HepG2 (cell line): ENCODE data around the gene PKP3. TPM values are rescaled to one million over a fixed set of nuclear protein-coding genes. Genes with fewer than 3 reads are reported as not detected.

Experiments
- ARID2 ChIP-seq: sonication (generic); formaldehyde crosslinking; IDR thresholded peaks from 2 replicates; pipeline ENCODE4 v1.8.1; 2022; ENCODE audit warnings: mild to moderate bottlenecking, missing genetic modification reagents, borderline replicate concordance
- ARID4A ChIP-seq: sonication (generic); formaldehyde crosslinking; IDR thresholded peaks from 2 replicates; pipeline ENCODE4 v1.5.0; 2020; ENCODE audit warnings: mild to moderate bottlenecking, missing genetic modification reagents, borderline replicate concordance
- CCAR2 ChIP-seq: fragments of 200-400 bp; formaldehyde crosslinking; optimal IDR thresholded peaks from 2 replicates; pipeline ENCODE3; 2018; ENCODE audit warnings: low read depth, mild to moderate bottlenecking, low read length, moderate library complexity
- CEBPB ChIP-seq: IDR thresholded peaks from 2 replicates; pipeline ENCODE4 v1.6.1; 2011; ENCODE audit warnings: low read depth, low read length, improper control_type of control experiment, borderline replicate concordance
- FLYWCH1 ChIP-seq: sonication (generic); formaldehyde crosslinking; IDR thresholded peaks from 2 replicates; pipeline ENCODE4 v1.8.1; 2023; ENCODE audit warnings: mild to moderate bottlenecking, missing genetic modification reagents
- GABPA ChIP-seq, 2 experiments: IDR thresholded peaks; 2 replicates each; pipeline ENCODE4 v1.6.1; 2011 to 2016; ENCODE audit warnings: low read depth in 2 of 2, low read length in 1 of 2, missing biosample characterization in 1 of 2, missing genetic modification characterization in 1 of 2
- GATA4 ChIP-seq: sonication (generic); IDR thresholded peaks from 2 replicates; pipeline ENCODE4 v1.6.1; 2016; ENCODE audit warnings: antibody characterized with exemption, low read depth, borderline replicate concordance
- GATAD2A ChIP-seq: IDR thresholded peaks from 2 replicates; pipeline ENCODE4 v1.6.1; 2016
- HNRNPL ChIP-seq: fragments of 200-400 bp; formaldehyde crosslinking; IDR thresholded peaks from 2 replicates; pipeline ENCODE4 v1.6.1; 2017; ENCODE audit warnings: mild to moderate bottlenecking, low read depth, low read length
- MIER2 ChIP-seq: IDR thresholded peaks from 2 replicates; pipeline ENCODE4 v1.6.1; 2016; ENCODE audit warnings: missing biosample characterization, missing genetic modification reagents
- NFIC ChIP-seq: IDR thresholded peaks from 2 replicates; pipeline ENCODE4 v1.6.1; 2012; ENCODE audit warnings: mild to moderate bottlenecking, low read length, inconsistent platforms
- RXRA ChIP-seq: sonication (generic); formaldehyde crosslinking; IDR thresholded peaks from 2 replicates; pipeline ENCODE4 v1.5.1; 2020; ENCODE audit warnings: missing genetic modification reagents
- SNRNP70 ChIP-seq: fragments of 200-400 bp; formaldehyde crosslinking; IDR thresholded peaks from 2 replicates; pipeline ENCODE4 v1.6.1; 2017; ENCODE audit warnings: mild to moderate bottlenecking, low read depth, low read length, moderate library complexity
- ZBTB37 ChIP-seq: sonication (generic); formaldehyde crosslinking; IDR thresholded peaks from 2 replicates; pipeline ENCODE4 v1.4.0; 2020; ENCODE audit warnings: mild to moderate bottlenecking, missing genetic modification reagents
- ZC3H4 ChIP-seq: sonication (generic); formaldehyde crosslinking; IDR thresholded peaks from 2 replicates; pipeline ENCODE4 v1.4.0; 2020; ENCODE audit warnings: missing genetic modification reagents, borderline replicate concordance
- ZNF281 ChIP-seq: sonication (generic); formaldehyde crosslinking; IDR thresholded peaks from 2 replicates; pipeline ENCODE4 v1.4.0; 2020; ENCODE audit warnings: missing genetic modification reagents, borderline replicate concordance
- ZNF550 ChIP-seq: sonication (generic); formaldehyde crosslinking; IDR thresholded peaks from 2 replicates; pipeline ENCODE4 v1.4.0; 2020; ENCODE audit warnings: mild to moderate bottlenecking, missing genetic modification reagents, borderline replicate concordance
- ZNF672 ChIP-seq: sonication (generic); formaldehyde crosslinking; IDR thresholded peaks from 2 replicates; pipeline ENCODE4 v1.8.1; 2022; ENCODE audit warnings: missing genetic modification reagents
- ZNF720 ChIP-seq: sonication (generic); formaldehyde crosslinking; IDR thresholded peaks from 2 replicates; pipeline ENCODE4 v1.4.0; 2020; ENCODE audit warnings: missing genetic modification reagents
- ZNF780A ChIP-seq: sonication (generic); formaldehyde crosslinking; IDR thresholded peaks from 2 replicates; pipeline ENCODE4 v1.8.0; 2022; ENCODE audit warnings: mild to moderate bottlenecking, missing genetic modification reagents, moderate library complexity
- polyA plus RNA-seq, 8 experiments: library from polyadenylated mRNA; depleted of rRNA in 3 of 8; stranded (reverse) in 7 of 8; unstranded in 1 of 8; fragments of >200 nt; fragmentation: Illumina TruSeq in 4 of 8; extraction: Trizol in 4 of 8; gene quantifications; 2 replicates each; pipeline versions ENCODE4 v1.2.1 to v1.2.3, GENCODE V29; 2011 to 2016; ENCODE audit warnings: low read depth in 4 of 8, missing spikeins in 1 of 8, mixed read lengths in 1 of 8; ENCODE audit not compliant: insufficient read depth in 1 of 8
- total RNA-seq, 5 experiments: library from RNA; depleted of rRNA; stranded (reverse); fragments of >200 nt; fragmentation: Illumina TruSeq; extraction: Trizol; gene quantifications; 2 replicates each; pipeline ENCODE4 v1.2.3, GENCODE V29; 2016; ENCODE audit warnings: low read depth in 1 of 5

The PKP3 gene
- total and polyA plus RNA-seq, 2 of the 13 experiments (the other 11 are each of a cell fraction or from before 2014, with no cell fraction given): 18.0 to 28.7 TPM

GRCh38 chr11:447923-448731, 54.1 kb downstream of the PKP3 start (continued):
- peak; percentile 87 for TF ChIP-seq ARID4A
- TF ChIP-seq FLYWCH1 (CRISPR knock-in tag): no peak
- TF ChIP-seq NFIC: peak; percentile 53; the same call in 1 of the 2 replicates
- TF ChIP-seq MIER2 (CRISPR knock-in tag): 0 out of 2 replicates have a peak, but pooled peaks have one; percentile 27
- TF ChIP-seq ZC3H4 (CRISPR knock-in tag): no peak
- no peak for TF ChIP-seq ZNF672
- TF ChIP-seq SNRNP70: no peak
- no peak for TF ChIP-seq GABPA (IDR thresholded peaks at IDR 0.05; ENCODE audit: low read depth, low read length)
- TF ChIP-seq GABPA (CRISPR knock-in tag; IDR thresholded peaks at IDR 0.05; ENCODE audit: low read depth): peak; percentile 73
- TF ChIP-seq GATAD2A: peak; percentile 68
- TF ChIP-seq RXRA (CRISPR knock-in tag): peak; percentile 72; the same call in 1 of the 2 replicates
- TF ChIP-seq ARID2 (CRISPR knock-in tag): peak; percentile 78; the same call in 1 of the 2 replicates
- no peak for TF ChIP-seq CEBPB
- no peak for TF ChIP-seq CCAR2
- 0 out of 2 replicates have a peak, but pooled peaks have one; percentile 51 for TF ChIP-seq GATA4
- no peak for TF ChIP-seq HNRNPL
- no peak for TF ChIP-seq ZNF281 (CRISPR knock-in tag)
- TF ChIP-seq ZNF780A: no peak
- TF ChIP-seq ZNF550: no peak
- no peak for TF ChIP-seq ZNF720 (CRISPR knock-in tag)
- no peak for TF ChIP-seq ZBTB37 (CRISPR knock-in tag)
